A673 (cell line): ENCODE results near the gene ARX. TPM values are rescaled to one million over a fixed set of nuclear protein-coding genes. Genes with fewer than 3 reads are reported as not detected.

ENCODE experiments used
- BruUV-seq: library from RNA; stranded (reverse); fragments of 400-500 nt; replicated peaks from 2 replicates; lab custom pipeline; 2021; lab: Mats Ljungman, UMichigan
- CTCF ChIA-PET: fragments of 300-600 bp; sonication (Branson Sonifier 250); formaldehyde crosslinking; loops from one replicate; lab custom pipeline; 2022; ENCODE audit warnings: antibody characterized with exemption; lab: Charles Lee
- POLR2A ChIA-PET: fragments of 300-600 bp; sonication (Branson Sonifier 250); formaldehyde crosslinking; loops from one replicate; lab custom pipeline; 2022; ENCODE audit warnings: antibody characterized with exemption; ENCODE audit not compliant: low non-redundant PET; lab: Charles Lee
- DNase-seq: peaks from one replicate; pipeline ENCODE4 v3.0.0-alpha.2; 2015; ENCODE audit warnings: low spot score
- H3K27ac ChIP-seq: fragments of 200-600 bp; sonication (generic); 2 replicates; pipeline ENCODE4 v1.5.1; 2016; ENCODE audit warnings: mixed run types, low read depth, mild to moderate bottlenecking, mixed read lengths, antibody characterized with exemption, low read length; ENCODE audit not compliant: poor library complexity, severe bottlenecking
- H3K27me3 ChIP-seq: fragments of 200-600 bp; sonication (generic); replicated peaks from 2 replicates; pipeline ENCODE4 v1.6.1; 2017; ENCODE audit warnings: mixed run types, low read depth, mild to moderate bottlenecking, mixed read lengths, antibody characterized with exemption, low read length; ENCODE audit not compliant: insufficient read depth, poor library complexity
- H3K36me3 ChIP-seq: fragments of 200-600 bp; sonication (generic); 2 replicates; pipeline ENCODE4 v1.6.1; 2016; ENCODE audit warnings: mixed run types, mild to moderate bottlenecking, mixed read lengths, antibody characterized with exemption, low read length; ENCODE audit not compliant: insufficient read depth, poor library complexity, severe bottlenecking
- H3K4me1 ChIP-seq: fragments of 200-600 bp; sonication (generic); 2 replicates; pipeline ENCODE4 v1.6.1; 2017; ENCODE audit warnings: mixed run types, mild to moderate bottlenecking, mixed read lengths, antibody characterized with exemption, low read length; ENCODE audit not compliant: insufficient read depth, poor library complexity, severe bottlenecking
- H3K4me3 ChIP-seq: fragments of 200-600 bp; sonication (generic); 2 replicates; pipeline ENCODE4 v1.5.1; 2016; ENCODE audit warnings: low read depth, mixed run types, mild to moderate bottlenecking, mixed read lengths, low read length; ENCODE audit not compliant: poor library complexity, severe bottlenecking
- H3K9me3 ChIP-seq: fragments of 200-600 bp; sonication (generic); 2 replicates; pipeline ENCODE4 v1.6.1; 2016; ENCODE audit warnings: mixed run types, low read depth, mild to moderate bottlenecking, mixed read lengths, antibody characterized with exemption, low read length; ENCODE audit not compliant: poor library complexity, severe bottlenecking
- EZH2 ChIP-seq: fragments of 200-600 bp; sonication (generic); IDR thresholded peaks from 2 replicates; pipeline ENCODE4 v1.6.1; 2017; ENCODE audit warnings: borderline replicate concordance, low read depth, mild to moderate bottlenecking, mixed read lengths, antibody characterized with exemption, low read length; ENCODE audit not compliant: poor library complexity, severe bottlenecking
- intact Hi-C: fragments of 100-400 bp; cut with micrococcal nuclease; formaldehyde crosslinking; loops from one replicate; pipeline ENCODE4 v1.10.0; 2022; ENCODE audit not compliant: unreplicated experiment
- total RNA-seq: library from RNA; stranded (reverse); gene quantifications from 2 replicates; pipeline ENCODE4 v1.2.3, GENCODE V29; 2021
- TF ChIP-seq, protein P1 (sequence below): fragments of 300-800, 200-600 bp; sonication (generic); conservative IDR thresholded peaks from 2 replicates; pipeline ENCODE4 v1.5.1; 2017; ENCODE audit warnings: low read depth, mild to moderate bottlenecking, antibody characterized with exemption, low read length, moderate library complexity, mixed read lengths

Gene ARX
- total RNA-seq, 1 experiment from 2014 or later: 32.0 TPM

DNA sequence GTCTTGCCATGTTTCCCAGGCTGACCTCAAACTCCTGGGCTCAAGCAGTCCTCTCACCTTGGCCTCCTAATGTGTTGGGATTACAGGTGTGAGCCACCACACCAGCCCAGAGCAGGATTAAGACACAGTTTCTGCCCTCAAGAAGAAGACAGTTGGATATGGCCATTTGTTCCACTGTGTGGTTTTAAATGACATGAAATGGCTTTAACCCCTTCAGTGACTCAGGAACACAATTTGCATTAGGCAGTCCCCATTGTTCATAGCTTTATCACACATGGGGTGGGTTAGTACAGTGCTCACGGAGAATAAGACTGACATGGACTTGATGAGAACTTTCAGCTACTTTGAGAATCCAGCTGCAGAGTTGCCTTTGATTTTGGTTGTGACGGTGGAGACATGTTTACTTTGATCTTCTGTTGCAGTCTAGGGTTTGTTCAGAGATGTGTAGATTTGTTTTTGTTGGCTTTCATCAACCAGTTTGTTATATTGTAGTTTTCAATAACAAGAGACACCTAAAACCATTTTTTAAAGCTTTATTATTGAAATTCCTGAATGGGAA lies 60.3 kb downstream of the ARX start:
- Histone ChIP-seq H3K4me1 (peaks cover 17% of the 10 kb centered on the region), H3K9me3 (no peaks in the 10 kb centered on the region), H3K4me3 (no peak overlapping the region), H3K27me3 (peaks cover 19% of the 10 kb centered on the region), H3K27ac (no peak overlapping the region), H3K36me3 (no peaks in the 10 kb centered on the region)
- BruUV-seq: no TSS peak
- TF ChIP-seq, protein P1, sequence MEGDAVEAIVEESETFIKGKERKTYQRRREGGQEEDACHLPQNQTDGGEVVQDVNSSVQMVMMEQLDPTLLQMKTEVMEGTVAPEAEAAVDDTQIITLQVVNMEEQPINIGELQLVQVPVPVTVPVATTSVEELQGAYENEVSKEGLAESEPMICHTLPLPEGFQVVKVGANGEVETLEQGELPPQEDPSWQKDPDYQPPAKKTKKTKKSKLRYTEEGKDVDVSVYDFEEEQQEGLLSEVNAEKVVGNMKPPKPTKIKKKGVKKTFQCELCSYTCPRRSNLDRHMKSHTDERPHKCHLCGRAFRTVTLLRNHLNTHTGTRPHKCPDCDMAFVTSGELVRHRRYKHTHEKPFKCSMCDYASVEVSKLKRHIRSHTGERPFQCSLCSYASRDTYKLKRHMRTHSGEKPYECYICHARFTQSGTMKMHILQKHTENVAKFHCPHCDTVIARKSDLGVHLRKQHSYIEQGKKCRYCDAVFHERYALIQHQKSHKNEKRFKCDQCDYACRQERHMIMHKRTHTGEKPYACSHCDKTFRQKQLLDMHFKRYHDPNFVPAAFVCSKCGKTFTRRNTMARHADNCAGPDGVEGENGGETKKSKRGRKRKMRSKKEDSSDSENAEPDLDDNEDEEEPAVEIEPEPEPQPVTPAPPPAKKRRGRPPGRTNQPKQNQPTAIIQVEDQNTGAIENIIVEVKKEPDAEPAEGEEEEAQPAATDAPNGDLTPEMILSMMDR: no peak
- no peak for TF ChIP-seq EZH2
- no peak for DNase-seq
- intact Hi-C loops: no loop called here
- CTCF ChIA-PET: no interaction called here
- POLR2A ChIA-PET: no interaction called here

DNA sequence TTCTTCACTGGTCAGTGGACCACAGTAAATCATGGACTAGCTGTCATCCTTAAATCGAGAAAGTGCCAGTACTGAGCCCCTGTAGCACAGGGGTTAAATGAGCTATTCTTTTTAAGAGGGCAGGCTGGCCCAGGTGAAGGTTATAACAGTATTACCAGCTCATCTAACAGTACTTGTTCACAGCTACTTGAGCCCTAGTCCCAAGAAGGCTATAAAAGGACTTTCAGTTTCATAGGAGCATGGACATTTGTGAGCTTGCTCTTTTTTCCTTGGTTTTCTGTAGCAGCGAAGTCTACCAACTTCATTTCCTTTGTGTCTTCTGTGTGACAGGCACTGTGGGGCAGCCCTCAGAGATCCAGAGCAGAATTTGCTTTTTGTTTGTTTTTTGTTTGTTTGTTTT lies 61.0 kb downstream of the ARX start:
- H3K9me3 ChIP-seq: no peaks in the 10 kb centered on the region
- no peak for DNase-seq
- POLR2A ChIA-PET: no interaction called here
- H3K4me1 ChIP-seq: peaks cover 17% of the 10 kb centered on the region
- TF ChIP-seq EZH2: no peak
- TF ChIP-seq, protein P1: no peak
- no TSS peak for BruUV-seq
- H3K27ac ChIP-seq: no peak overlapping the region
- CTCF ChIA-PET: no interaction called here
- intact Hi-C loops: no loop called here
- H3K4me3 ChIP-seq: no peak overlapping the region
- peaks cover 19% of the 10 kb centered on the region for H3K27me3 ChIP-seq
- H3K36me3 ChIP-seq: no peaks in the 10 kb centered on the region
